ENCODE results near the gene EGR4. TPM values are rescaled to one million over a fixed set of nuclear protein-coding genes. Genes with fewer than 3 reads are reported as not detected.
"Not testable (repeated sequence)": the region's sequence is repeated elsewhere in the genome, so short reads cannot be mapped to it uniquely, and the experiment has no call there.

Gene EGR4
- total RNA-seq, 2 donors from 2014 or later = 11.4 TPM; not detected in 1

GRCh38 chr2:73266061-73266901, 27.1 kb downstream of the EGR4 start:
- no peak overlapping the region for H3K27ac ChIP-seq
- WGBS = 84% methylated on average over 26 of the region's 26 CpGs
- no peaks in the 10 kb centered on the region for H3K27me3 ChIP-seq (replicated peaks; ENCODE audit: insufficient read depth)
- DNase-seq (ENCODE audit: low spot score) = no peak
- no peaks in the 10 kb centered on the region for H3K36me3 ChIP-seq
- H3K4me3 ChIP-seq = no peak overlapping the region
- H3K9me3 ChIP-seq = no peaks in the 10 kb centered on the region
- intact Hi-C loops (cut with DNase I) = no loop called here
- peaks cover 2% of the 10 kb centered on the region for H3K4me1 ChIP-seq (replicated peaks)
- TF ChIP-seq CTCF (IDR thresholded peaks at IDR 0.05) = no peak
- TF ChIP-seq POLR2AphosphoS5 (IDR thresholded peaks at IDR 0.05) = no peak
- TF ChIP-seq POLR2A (IDR thresholded peaks at IDR 0.05) = no peak

GRCh38 chr2:73265298-73266060, 27.9 kb downstream of the EGR4 start:
- 93% methylated on average over 13 of the region's 28 CpGs for WGBS
- TF ChIP-seq POLR2A (IDR thresholded peaks at IDR 0.05) (no peak), CTCF (IDR thresholded peaks at IDR 0.05) (no peak), POLR2AphosphoS5 (IDR thresholded peaks at IDR 0.05) (no peak)
- intact Hi-C loops (cut with DNase I) = no loop called here
- no peak for DNase-seq (ENCODE audit: low spot score)
- Histone ChIP-seq H3K27ac (no peak overlapping the region), H3K36me3 (no peaks in the 10 kb centered on the region), H3K27me3 (replicated peaks; ENCODE audit: insufficient read depth) (no peaks in the 10 kb centered on the region), H3K4me3 (no peak overlapping the region), H3K4me1 (replicated peaks) (peaks cover 2% of the 10 kb centered on the region), H3K9me3 (no peaks in the 10 kb centered on the region)

DNA sequence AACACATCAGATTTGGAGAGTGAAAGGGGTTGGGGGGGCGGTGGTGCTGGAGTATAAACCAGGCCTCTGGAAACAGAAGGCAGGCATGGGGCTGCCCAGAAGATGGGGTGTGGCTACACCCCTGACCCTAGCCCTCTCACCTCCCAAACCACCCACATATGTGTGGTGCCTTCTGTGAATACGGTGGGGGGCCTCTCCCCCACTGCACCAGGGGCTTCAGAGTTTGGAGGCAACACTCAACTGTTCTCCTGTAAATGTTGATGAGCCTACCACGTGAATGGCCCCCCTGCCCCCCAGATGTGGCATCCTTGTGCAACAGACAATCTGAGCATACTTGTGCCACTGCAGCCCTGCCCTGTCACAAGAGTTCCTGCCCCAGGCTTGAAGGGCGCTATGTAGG, 28.6 kb downstream of the EGR4 start:
- no peaks in the 10 kb centered on the region for H3K27me3 ChIP-seq (replicated peaks; ENCODE audit: insufficient read depth)
- intact Hi-C loops (cut with DNase I) = no loop called here
- H3K4me3 ChIP-seq = no peak overlapping the region
- no peaks in the 10 kb centered on the region for H3K36me3 ChIP-seq
- H3K9me3 ChIP-seq = no peaks in the 10 kb centered on the region
- WGBS = 87% methylated on average over 4 of the region's 4 CpGs
- TF ChIP-seq POLR2AphosphoS5 (IDR thresholded peaks at IDR 0.05) (no peak), CTCF (IDR thresholded peaks at IDR 0.05) (no peak), POLR2A (IDR thresholded peaks at IDR 0.05) (no peak)
- H3K27ac ChIP-seq = no peak overlapping the region
- no peak for DNase-seq (ENCODE audit: low spot score)
- H3K4me1 ChIP-seq (replicated peaks) = peaks cover 2% of the 10 kb centered on the region

GRCh38 chr2:73264332-73264606, 29.1 kb downstream of the EGR4 start:
- Histone ChIP-seq H3K4me1 (replicated peaks) (peaks cover 2% of the 10 kb centered on the region), H3K36me3 (no peaks in the 10 kb centered on the region), H3K4me3 (no peak overlapping the region), H3K27ac (no peak overlapping the region), H3K27me3 (replicated peaks; ENCODE audit: insufficient read depth) (no peaks in the 10 kb centered on the region), H3K9me3 (no peaks in the 10 kb centered on the region)
- intact Hi-C loops (cut with DNase I) = no loop called here
- no peak for DNase-seq (ENCODE audit: low spot score)
- no peak for TF ChIP-seq POLR2A (IDR thresholded peaks at IDR 0.05)
- WGBS = 93% methylated on average over 15 of the region's 15 CpGs

DNA sequence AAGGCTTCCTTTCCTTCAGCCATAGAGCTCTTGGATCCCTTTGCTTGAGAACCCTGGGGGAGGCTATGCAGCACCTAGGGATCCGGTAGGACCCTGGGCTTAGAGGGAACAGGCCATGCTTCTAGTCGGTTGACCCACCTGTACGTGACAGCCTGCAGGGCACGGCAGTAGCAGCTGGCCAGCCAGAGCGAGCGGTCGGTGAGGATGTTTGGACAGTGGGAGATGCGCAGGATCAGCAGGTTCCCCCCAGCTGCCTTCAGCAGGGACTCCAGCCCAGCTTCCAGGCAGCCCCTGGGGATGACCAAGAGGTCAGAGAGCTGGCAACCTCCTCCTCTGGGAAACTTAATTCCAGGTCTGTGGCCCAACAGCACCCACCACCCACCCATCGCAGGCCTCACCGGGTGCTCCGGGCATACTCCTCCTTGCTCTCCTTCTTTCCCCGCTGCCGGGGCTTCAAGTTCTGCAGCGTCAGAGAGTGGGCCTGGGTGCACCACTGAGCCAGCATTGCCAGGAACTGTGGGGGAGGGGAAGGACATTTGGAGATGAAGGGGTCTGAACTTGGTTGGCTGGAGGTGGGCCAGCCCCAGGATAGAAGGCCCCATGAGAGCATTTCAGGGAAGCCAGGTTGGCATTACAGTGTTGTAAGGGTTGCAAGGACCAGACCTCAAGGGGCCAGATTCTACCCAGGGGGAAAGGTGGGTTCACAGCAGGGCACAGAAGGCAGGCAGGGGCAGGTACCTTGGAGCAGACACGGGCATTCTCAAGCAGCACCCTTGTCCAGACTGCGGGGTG, 29.6 kb downstream of the EGR4 start:
- intact Hi-C loops (cut with DNase I) = no loop called here
- TF ChIP-seq POLR2AphosphoS5 (IDR thresholded peaks at IDR 0.05) = no peak
- TF ChIP-seq POLR2A (IDR thresholded peaks at IDR 0.05) = no peak
- no peak for TF ChIP-seq CTCF (IDR thresholded peaks at IDR 0.05)
- DNase-seq (ENCODE audit: low spot score) = no peak

GRCh38 chr2:73262691-73263429, 30.5 kb downstream of the EGR4 start:
- intact Hi-C loops (cut with DNase I); DNase-seq (ENCODE audit: low spot score): not testable (repeated sequence)
- 94% methylated on average over 18 of the region's 18 CpGs for WGBS

More for the DNA sequence above, 29.6 kb downstream of the EGR4 start:
- Histone ChIP-seq H3K4me1 (replicated peaks) (peaks cover under 1% of the 10 kb centered on the region), H3K4me3 (no peak overlapping the region), H3K36me3 (no peaks in the 10 kb centered on the region), H3K27ac (no peak overlapping the region), H3K9me3 (no peaks in the 10 kb centered on the region), H3K27me3 (replicated peaks; ENCODE audit: insufficient read depth) (no peaks in the 10 kb centered on the region)
- 92% methylated on average over 16 of the region's 16 CpGs for WGBS

More at GRCh38 chr2:73262691-73263429, 30.5 kb downstream of the EGR4 start:
- H3K9me3 ChIP-seq; H3K27me3 ChIP-seq (replicated peaks; ENCODE audit: insufficient read depth); H3K4me3 ChIP-seq; H3K36me3 ChIP-seq; H3K4me1 ChIP-seq (replicated peaks); H3K27ac ChIP-seq: not testable (repeated sequence)
